Astrocyte of the spinal cord (primary cell): ENCODE data around the gene CTSA.
A peak's percentile ranks its signal among the peaks of the same experiment; 100 is the strongest.
"Not testable (repeated sequence)": the region's sequence is repeated elsewhere in the genome, so short reads cannot be mapped to it uniquely, and the experiment has no call there.

ENCODE experiments used
- DNase-seq: peaks from one replicate; pipeline ENCODE4 v3.0.0; 2011; ENCODE audit warnings: low read depth, low spot score
- H3K4me3 ChIP-seq: 2 replicates; pipeline ENCODE4 v1.5.1; 2011; ENCODE audit warnings: low read depth, mild to moderate bottlenecking, low read length, moderate library complexity
- CTCF ChIP-seq: IDR thresholded peaks from 2 replicates; pipeline ENCODE4 v1.5.1; 2012; ENCODE audit warnings: low read depth, mild to moderate bottlenecking, low read length, inconsistent platforms
- in situ Hi-C: cut with HindIII; loops from 2 replicates; pipeline ENCODE4 v1.10.0; 2017; ENCODE audit warnings: low sequenced_read_pairs

The CTSA gene

GRCh38 chr20:45866454-45866853 is 24.7 kb upstream of the CTSA start:
- no peak for DNase-seq
- H3K4me3 ChIP-seq: no peak overlapping the region
- no peak for TF ChIP-seq CTCF
- in situ Hi-C loops: no loop called here

GRCh38 chr20:45867136-45867818 is 23.9 kb upstream of the CTSA start:
- DNase-seq: no peak
- TF ChIP-seq CTCF: no peak
- in situ Hi-C loops: no loop called here
- no peak overlapping the region for H3K4me3 ChIP-seq

- H3K4me3 ChIP-seq: no peak overlapping the region
- in situ Hi-C loops: no loop called here
- peak; percentile 67 for DNase-seq
- TF ChIP-seq CTCF: no peak
Observed at GRCh38 chr20:45867819-45868176, 23.3 kb upstream of the CTSA start.

GRCh38 chr20:45872626-45873025 is 18.5 kb upstream of the CTSA start:
- no peak for DNase-seq
- no peak overlapping the region for H3K4me3 ChIP-seq
- TF ChIP-seq CTCF: no peak
- in situ Hi-C loops: no loop called here

GRCh38 chr20:45873409-45874103 is 17.6 kb upstream of the CTSA start:
- no peak for DNase-seq
- TF ChIP-seq CTCF: no peak
- H3K4me3 ChIP-seq: no peak overlapping the region
- in situ Hi-C loops: no loop called here

- H3K4me3 ChIP-seq, in situ Hi-C loops, DNase-seq: not testable (repeated sequence)
Observed at GRCh38 chr20:45874104-45874481, 17.0 kb upstream of the CTSA start.

- TF ChIP-seq CTCF: no peak
- in situ Hi-C loops: no loop called here
- H3K4me3 ChIP-seq: no peak overlapping the region
- no peak for DNase-seq
Observed at GRCh38 chr20:45874576-45874975, 16.6 kb upstream of the CTSA start.
